HepG2 (cell line): ENCODE results near the gene AREL1. TPM values are rescaled to one million over a fixed set of nuclear protein-coding genes. Genes with fewer than 3 reads are reported as not detected.

Experiments used
- ATF3 ChIP-seq: sonication (generic); formaldehyde crosslinking; IDR thresholded peaks from 2 replicates; pipeline ENCODE4 v1.4.0; 2020; ENCODE audit warnings: missing genetic modification reagents
- CERS6 ChIP-seq: sonication (generic); formaldehyde crosslinking; IDR thresholded peaks from 2 replicates; pipeline ENCODE4 v1.5.0; 2020; ENCODE audit warnings: missing genetic modification reagents
- HBP1 ChIP-seq: IDR thresholded peaks from 2 replicates; pipeline ENCODE4 v1.6.1; 2016; ENCODE audit warnings: low read depth, control low read depth
- KDM6A ChIP-seq: IDR thresholded peaks from 2 replicates; pipeline ENCODE4 v1.6.1; 2016; ENCODE audit warnings: low read depth
- MYPOP ChIP-seq: sonication (generic); formaldehyde crosslinking; IDR thresholded peaks from 2 replicates; pipeline ENCODE4 v1.8.1; 2023; ENCODE audit warnings: mild to moderate bottlenecking, moderate library complexity, missing genetic modification reagents
- ZFP36 ChIP-seq: fragments of 150-350 bp; IDR thresholded peaks from 2 replicates; pipeline ENCODE4 v1.6.1; 2018; ENCODE audit warnings: borderline replicate concordance, low read length, low read depth; ENCODE audit not compliant: partially characterized antibody
- ZNF10 ChIP-seq: sonication (generic); formaldehyde crosslinking; IDR thresholded peaks from 2 replicates; pipeline ENCODE4 v1.4.0; 2020; ENCODE audit warnings: mild to moderate bottlenecking, low read depth, missing genetic modification reagents, borderline replicate concordance
- ZNF142 ChIP-seq: sonication (generic); formaldehyde crosslinking; IDR thresholded peaks from 2 replicates; pipeline ENCODE4 v1.4.0; 2020; ENCODE audit warnings: missing genetic modification reagents
- ZNF382 ChIP-seq: sonication (generic); formaldehyde crosslinking; IDR thresholded peaks from 2 replicates; pipeline ENCODE4 v1.5.0; 2020; ENCODE audit warnings: missing genetic modification reagents, mild to moderate bottlenecking, borderline replicate concordance
- ZNF766 ChIP-seq: sonication (generic); formaldehyde crosslinking; IDR thresholded peaks from 2 replicates; pipeline ENCODE4 v1.5.0; 2020; ENCODE audit warnings: missing genetic modification reagents, borderline replicate concordance
- ZNF784 ChIP-seq: sonication (generic); formaldehyde crosslinking; IDR thresholded peaks from 2 replicates; pipeline ENCODE4 v1.5.1; 2020; ENCODE audit warnings: missing genetic modification reagents, mild to moderate bottlenecking, borderline replicate concordance
- ZNF83 ChIP-seq: sonication (generic); formaldehyde crosslinking; IDR thresholded peaks from 2 replicates; pipeline ENCODE4 v1.4.0; 2020; ENCODE audit warnings: missing genetic modification reagents, mild to moderate bottlenecking, borderline replicate concordance
- polyA plus RNA-seq, 8 experiments: library from polyadenylated mRNA; depleted of rRNA in 3 of 8; stranded (reverse) in 7 of 8; unstranded in 1 of 8; fragments of >200 nt; fragmentation: Illumina TruSeq in 4 of 8; extraction: Trizol in 4 of 8; gene quantifications; 2 replicates each; pipeline versions ENCODE4 v1.2.1 to v1.2.3, GENCODE V29; 2011 to 2016; ENCODE audit warnings: low read depth in 4 of 8, missing spikeins in 1 of 8, mixed read lengths in 1 of 8; ENCODE audit not compliant: insufficient read depth in 1 of 8
- total RNA-seq, 5 experiments: library from RNA; depleted of rRNA; stranded (reverse); fragments of >200 nt; fragmentation: Illumina TruSeq; extraction: Trizol; gene quantifications; 2 replicates each; pipeline ENCODE4 v1.2.3, GENCODE V29; 2016; ENCODE audit warnings: low read depth in 1 of 5

AREL1 gene
- total and polyA plus RNA-seq, 2 of the 13 experiments (the other 11 are each of a cell fraction or from before 2014, with no cell fraction given), result 21.3 to 25.4 TPM

- TF ChIP-seq ZNF142 (peak; percentile 98), ZNF83 (no peak), HBP1 (CRISPR knock-in tag) (no peak), ZNF382 (CRISPR knock-in tag) (no peak), ATF3 (CRISPR knock-in tag) (0 out of 2 replicates have a peak, but pooled peaks have one; percentile 8), ZNF766 (CRISPR knock-in tag) (no peak), KDM6A (CRISPR knock-in tag) (no peak), MYPOP (CRISPR knock-in tag) (0 out of 2 replicates have a peak, but pooled peaks have one; percentile 46), ZFP36 (no peak), ZNF10 (CRISPR knock-in tag) (no peak), CERS6 (CRISPR knock-in tag) (no peak), ZNF784 (CRISPR knock-in tag) (no peak)
Measured at GRCh38 chr14:74611650-74612349, 101.1 kb downstream of the AREL1 start, which contains the start of gene LTBP2 (continued).
